HG02943 (cell line): ENCODE measurements around the gene TINCR.

Experiments
- ATAC-seq: cut with Tn5 transposase; IDR thresholded peaks from one replicate; pipeline ENCODE4 v1.9.1; 2021; ENCODE audit warnings: mild to moderate bottlenecking, low read depth, moderate library complexity; ENCODE audit not compliant: unreplicated experiment

Gene TINCR

GRCh38 chr19:5520501-5520900 is 47.3 kb downstream of the TINCR start:
- no peak for ATAC-seq

GRCh38 chr19:5519076-5519475 is 48.7 kb downstream of the TINCR start:
- ATAC-seq = no peak

GRCh38 chr19:5515737-5516136 is 52.0 kb downstream of the TINCR start:
- ATAC-seq = no peak

DNA sequence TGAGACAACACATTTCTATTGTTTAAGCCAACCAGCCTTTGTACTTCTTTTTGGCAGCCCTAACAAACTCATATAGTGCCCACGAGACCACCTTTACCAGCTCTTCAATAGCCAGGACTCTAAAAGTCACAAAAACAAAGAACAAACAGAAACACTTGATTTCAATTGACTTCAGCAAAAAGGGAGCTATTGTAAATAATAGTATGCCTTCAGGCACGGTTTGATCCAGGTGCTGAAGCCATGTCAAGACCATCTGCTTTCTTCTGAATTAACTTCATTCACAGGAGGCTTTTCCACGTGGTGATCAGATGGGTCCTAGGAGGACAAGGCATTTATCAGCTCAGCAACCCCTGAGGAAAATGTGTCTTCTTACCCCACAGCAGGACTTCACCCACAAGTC is 53.8 kb downstream of the TINCR start:
- no peak for ATAC-seq

- no peak for ATAC-seq
Observed at GRCh38 chr19:5512715-5513114, 55.0 kb downstream of the TINCR start.
